ENCODE results near the gene LRP1.

LRP1 gene

GRCh38 chr12:57157588-57158173 lies 29.4 kb downstream of the LRP1 start:
- DNase-seq = no peak

DNA sequence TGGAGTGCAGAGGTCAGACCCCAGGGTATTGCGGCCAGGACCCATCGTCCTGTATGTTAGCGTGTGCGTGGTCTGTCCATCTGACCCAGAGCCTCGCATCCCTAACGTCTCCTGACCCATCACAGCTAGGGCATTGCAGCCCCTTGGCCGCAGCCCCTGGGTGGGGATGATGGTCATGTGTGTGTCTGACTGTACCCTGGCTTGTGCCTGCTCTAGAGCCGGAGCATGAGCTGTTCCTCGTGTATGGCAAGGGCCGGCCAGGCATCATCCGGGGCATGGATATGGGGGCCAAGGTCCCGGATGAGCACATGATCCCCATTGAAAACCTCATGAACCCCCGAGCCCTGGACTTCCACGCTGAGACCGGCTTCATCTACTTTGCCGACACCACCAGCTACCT lies 29.9 kb downstream of the LRP1 start:
- DNase-seq = no peak

GRCh38 chr12:57158665-57159064 lies 30.4 kb downstream of the LRP1 start:
- no peak for DNase-seq

- DNase-seq = no peak
Measured at GRCh38 chr12:57159311-57159710, 31.0 kb downstream of the LRP1 start.

DNA sequence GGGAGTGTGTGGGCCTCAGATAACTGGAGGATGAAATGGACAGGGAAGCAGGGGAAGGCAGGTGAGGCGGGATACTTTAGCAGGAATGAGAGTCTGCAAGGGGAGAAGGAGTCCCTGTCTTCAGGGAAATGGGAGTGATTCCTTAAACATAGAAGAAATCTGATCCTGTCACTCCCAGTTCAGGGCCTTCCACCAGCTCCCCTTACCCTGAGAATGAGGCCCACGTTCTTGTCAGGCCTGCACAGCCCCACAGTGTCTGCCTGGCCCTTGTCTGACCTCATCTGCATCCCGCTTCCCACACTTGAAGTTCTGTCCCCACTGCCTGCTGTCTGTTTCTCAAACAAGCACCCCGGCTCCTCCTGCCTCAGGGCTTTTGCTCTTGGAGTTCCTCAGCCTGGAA lies 31.8 kb downstream of the LRP1 start:
- no peak for DNase-seq

DNA sequence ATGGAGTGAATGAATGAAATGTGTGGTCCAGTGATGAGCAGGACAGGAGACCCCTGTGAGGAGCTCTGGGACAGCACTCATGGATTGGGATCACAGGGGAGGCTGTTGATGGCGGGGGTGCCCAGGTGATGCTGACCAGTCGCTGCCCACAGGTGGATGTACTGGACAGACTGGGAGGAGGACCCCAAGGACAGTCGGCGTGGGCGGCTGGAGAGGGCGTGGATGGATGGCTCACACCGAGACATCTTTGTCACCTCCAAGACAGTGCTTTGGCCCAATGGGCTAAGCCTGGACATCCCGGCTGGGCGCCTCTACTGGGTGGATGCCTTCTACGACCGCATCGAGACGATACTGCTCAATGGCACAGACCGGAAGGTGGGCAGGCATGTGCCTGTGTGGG lies 32.5 kb downstream of the LRP1 start:
- DNase-seq = no peak

GRCh38 chr12:57161491-57161890 lies 33.2 kb downstream of the LRP1 start:
- DNase-seq = no peak

DNA sequence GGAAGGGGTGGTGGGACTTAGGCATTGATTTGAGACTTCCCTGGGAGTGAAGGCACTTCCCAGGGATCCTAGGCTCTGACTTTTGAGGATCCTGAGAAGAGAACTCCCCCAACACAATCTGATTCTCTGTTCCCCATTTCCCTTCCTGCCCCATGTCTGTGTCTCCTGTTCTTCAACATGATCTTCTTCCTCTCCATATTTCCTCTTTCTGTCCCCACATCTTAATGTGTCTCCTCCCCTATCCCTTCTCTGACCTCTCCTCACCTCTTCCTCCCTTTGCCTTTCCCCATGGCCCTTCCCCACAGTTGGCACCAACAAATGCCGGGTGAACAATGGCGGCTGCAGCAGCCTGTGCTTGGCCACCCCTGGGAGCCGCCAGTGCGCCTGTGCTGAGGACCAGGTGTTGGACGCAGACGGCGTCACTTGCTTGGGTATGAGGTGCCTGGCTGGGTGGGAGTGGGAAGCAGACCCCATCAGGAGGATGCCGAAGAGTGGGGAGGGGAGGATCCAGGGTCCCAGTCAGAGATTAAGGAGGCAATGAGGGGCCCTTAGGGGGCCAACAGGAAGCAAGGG lies 34.4 kb downstream of the LRP1 start:
- DNase-seq = no peak

- DNase-seq = no peak
Measured at GRCh38 chr12:57164454-57164853, 36.2 kb downstream of the LRP1 start.

DNA sequence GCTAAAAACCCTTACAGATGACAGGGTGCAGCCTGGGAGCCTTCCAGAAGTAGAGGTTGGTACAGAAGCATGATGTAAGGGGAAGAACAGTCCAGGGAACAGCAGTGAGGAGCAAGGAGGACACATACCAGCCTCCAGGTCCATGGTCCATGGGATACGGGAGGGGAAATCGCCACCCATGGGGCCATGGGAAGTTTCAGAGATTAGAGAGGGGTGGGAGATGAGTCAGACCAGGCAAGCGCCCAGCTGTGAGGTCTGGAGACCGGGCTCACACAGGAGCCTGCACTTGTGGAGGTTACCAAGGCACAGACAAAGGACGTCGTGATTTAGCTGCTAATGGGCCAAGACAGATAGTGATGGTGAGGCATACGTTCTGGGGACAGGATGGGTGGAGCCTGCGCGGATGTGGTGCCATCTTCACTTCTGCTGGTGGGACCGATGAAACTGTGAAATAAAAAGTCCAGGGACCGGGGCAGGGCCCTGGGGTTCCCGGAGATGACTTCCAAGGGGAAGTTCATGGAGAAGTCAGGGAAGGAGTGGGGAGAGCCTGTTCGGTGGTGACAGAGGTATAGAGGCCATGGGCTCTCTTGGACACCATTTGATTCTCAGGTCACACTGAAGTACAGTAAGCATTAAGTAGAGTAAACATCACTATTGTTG lies 36.8 kb downstream of the LRP1 start:
- no peak for DNase-seq

DNA sequence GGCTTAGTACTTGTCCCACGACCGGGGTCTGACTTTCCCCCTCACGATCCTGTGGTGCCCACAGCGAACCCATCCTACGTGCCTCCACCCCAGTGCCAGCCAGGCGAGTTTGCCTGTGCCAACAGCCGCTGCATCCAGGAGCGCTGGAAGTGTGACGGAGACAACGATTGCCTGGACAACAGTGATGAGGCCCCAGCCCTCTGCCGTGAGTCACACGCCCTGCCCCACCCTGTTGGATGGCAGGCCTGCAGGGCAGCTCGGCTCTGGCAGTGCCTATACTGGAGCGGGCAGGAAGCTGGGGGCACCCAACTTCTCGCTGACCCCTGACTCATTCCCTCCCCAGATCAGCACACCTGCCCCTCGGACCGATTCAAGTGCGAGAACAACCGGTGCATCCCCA lies 37.5 kb downstream of the LRP1 start:
- DNase-seq = no peak

DNA sequence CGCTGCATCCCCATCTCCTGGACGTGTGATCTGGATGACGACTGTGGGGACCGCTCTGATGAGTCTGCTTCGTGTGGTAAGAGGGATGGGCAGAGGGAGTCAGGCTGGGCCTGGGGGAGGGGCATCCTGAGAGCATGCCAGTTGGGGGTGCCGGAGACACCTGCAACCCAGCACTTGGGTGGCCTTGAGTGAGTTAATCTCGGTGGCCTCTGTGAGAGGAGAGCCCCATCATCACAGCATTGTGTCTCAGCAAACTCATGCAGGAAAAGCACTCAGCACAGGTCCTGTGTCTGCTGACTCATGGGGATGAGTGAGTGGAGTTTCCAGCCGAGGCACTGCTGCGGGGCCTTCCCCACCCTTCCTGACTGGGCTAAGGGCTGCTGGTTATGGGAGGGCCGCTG lies 38.7 kb downstream of the LRP1 start:
- DNase-seq = no peak

GRCh38 chr12:57168058-57168457 lies 39.8 kb downstream of the LRP1 start:
- no peak for DNase-seq

DNA sequence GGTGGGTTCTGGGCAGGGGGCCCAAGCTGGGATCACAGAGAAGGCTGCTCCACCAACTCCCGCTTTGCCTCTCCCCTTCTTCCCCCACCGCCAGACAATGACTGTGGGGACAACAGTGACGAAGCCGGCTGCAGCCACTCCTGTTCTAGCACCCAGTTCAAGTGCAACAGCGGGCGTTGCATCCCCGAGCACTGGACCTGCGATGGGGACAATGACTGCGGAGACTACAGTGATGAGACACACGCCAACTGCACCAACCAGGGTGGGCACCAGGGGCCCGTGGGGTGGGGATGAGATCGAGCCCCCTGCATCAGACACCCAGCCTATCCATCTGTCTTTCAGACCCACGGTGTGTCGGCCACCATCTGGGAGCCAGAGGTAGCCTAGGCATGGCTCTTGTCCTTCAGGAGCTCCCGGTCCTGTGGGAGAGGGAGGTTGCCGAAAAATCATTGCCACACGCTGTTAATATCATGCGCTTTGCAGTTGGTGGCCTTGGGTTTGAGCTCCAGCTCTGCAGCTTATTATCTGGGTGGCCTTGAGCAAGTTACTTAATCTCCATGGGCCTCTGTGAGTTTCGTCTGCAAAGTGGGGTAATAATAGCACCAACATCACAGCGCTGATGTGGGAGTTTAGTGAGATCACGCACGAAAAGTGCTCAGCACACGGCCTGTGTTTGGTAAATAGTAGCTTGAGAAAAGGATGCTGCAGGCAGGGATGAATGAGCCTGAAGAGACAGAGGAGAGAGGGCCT lies 40.9 kb downstream of the LRP1 start:
- no peak for DNase-seq

DNA sequence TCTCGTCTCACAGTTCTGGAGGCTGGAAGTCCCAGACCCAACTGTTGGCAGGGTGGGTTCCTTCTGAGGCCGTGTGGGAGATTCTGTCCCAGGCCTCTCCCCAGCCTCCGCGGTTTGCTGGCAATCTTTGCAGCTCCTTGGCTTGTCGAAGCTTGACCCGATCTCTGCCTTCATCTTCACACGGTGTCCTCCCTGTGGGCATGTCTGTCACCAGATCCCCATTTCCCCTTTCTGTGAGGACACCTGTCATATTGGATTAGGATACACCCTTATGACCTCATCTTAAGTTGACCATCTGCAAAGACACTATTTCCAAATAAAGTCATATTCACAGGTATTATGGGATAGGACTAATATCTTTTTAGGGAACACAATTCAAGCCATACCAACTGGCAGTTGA lies 41.7 kb downstream of the LRP1 start:
- DNase-seq = no peak

- DNase-seq = no peak
Measured at GRCh38 chr12:57170408-57170807, 42.1 kb downstream of the LRP1 start.

- no peak for DNase-seq
Measured at GRCh38 chr12:57170927-57171326, 42.6 kb downstream of the LRP1 start.

DNA sequence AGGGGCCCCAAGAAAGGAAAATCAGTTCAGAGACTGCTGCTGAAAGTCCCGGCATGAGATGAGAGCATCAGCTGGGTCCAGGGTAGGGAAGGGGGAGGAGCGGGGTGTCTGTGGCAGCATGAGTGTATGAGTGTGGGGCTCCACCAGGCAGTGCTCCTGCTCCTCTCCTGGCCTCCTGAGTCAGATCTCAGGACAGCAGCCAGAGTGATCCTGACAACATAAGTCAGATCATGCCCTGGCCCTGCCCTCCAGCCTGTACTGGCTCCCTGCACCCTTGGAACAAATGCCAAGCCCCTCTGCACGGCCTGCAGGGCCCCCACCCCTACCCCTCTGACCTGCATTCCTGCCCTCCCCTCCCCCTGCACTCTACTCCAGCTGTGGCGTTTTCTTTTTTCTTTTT lies 43.4 kb downstream of the LRP1 start:
- no peak for DNase-seq

DNA sequence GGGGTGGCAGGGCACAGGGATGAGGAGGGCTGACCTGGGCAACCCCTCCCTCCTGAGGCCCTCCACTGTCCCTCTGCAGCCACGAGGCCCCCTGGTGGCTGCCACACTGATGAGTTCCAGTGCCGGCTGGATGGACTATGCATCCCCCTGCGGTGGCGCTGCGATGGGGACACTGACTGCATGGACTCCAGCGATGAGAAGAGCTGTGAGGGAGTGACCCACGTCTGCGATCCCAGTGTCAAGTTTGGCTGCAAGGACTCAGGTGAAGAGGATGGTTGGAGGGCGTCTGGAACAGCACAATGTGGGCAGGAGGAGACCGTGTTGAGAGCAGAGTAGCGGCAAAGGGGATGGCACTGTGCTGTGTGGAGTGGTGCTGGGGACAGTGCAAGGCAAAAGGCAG lies 44.8 kb downstream of the LRP1 start:
- no peak for DNase-seq

DNA sequence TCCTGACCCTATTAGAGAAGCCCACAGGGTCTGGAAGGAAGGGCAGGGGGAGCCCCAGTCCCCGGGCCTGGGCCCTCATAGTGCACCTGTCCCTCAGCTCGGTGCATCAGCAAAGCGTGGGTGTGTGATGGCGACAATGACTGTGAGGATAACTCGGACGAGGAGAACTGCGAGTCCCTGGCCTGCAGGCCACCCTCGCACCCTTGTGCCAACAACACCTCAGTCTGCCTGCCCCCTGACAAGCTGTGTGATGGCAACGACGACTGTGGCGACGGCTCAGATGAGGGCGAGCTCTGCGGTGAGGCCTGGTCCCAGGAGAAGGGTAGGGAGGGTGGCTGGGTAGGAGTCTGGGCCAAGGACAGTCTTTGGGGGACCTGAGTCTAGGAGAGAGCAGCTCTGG lies 45.4 kb downstream of the LRP1 start:
- DNase-seq = no peak

- peak; percentile 89 for DNase-seq
Measured at GRCh38 chr12:57175428-57176138, 47.3 kb downstream of the LRP1 start.

DNA sequence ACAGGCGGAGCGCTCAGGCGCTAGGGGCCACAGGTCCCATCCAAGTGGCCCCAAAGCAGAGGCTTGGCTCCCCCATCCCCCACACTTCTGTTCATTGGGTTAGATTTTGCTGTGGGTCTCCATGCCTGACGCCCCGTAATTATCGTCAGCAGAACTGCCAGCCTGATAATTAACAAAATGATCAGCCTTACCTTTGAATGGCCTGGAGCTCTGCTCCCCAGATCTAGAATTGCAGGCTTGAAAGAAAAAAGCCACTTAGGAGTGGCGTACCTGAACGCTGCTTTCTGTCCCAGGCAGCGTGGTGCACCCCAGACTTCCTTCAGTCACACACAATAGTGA lies 47.8 kb downstream of the LRP1 start:
- DNase-seq = peak; percentile 62

- DNase-seq = no peak
Measured at GRCh38 chr12:57176846-57177245, 48.6 kb downstream of the LRP1 start.

- no peak for DNase-seq
Measured at GRCh38 chr12:57177354-57177753, 49.1 kb downstream of the LRP1 start.

All from NCI-H1105 treated with DMSO at 0.1 percent for 48 hours (cell line).